ENCODE measurements around the gene CUZD1. TPM values are rescaled to one million over a fixed set of nuclear protein-coding genes. Genes with fewer than 3 reads are reported as not detected.

The CUZD1 gene
- total and polyA plus RNA-seq, 2 of the 13 experiments (the other 11 are each of a cell fraction or from before 2014, with no cell fraction given), result 0.22 to 0.29 TPM

GRCh38 chr10:122786269-122786668 is 59.4 kb downstream of the CUZD1 start (continued):
- TF ChIP-seq SNAPC4 (CRISPR knock-in tag; IDR thresholded peaks at IDR 0.05) (no peak), TFE3 (CRISPR knock-in tag; IDR thresholded peaks at IDR 0.05) (0 out of 2 replicates have a peak, but pooled peaks have one; percentile 42), ZIK1 (CRISPR knock-in tag; IDR thresholded peaks at IDR 0.05; ENCODE audit: borderline replicate concordance, low read depth) (no peak), ZNF101 (CRISPR knock-in tag; IDR thresholded peaks at IDR 0.05; ENCODE audit: borderline replicate concordance, low read depth) (no peak), KAT8 (CRISPR knock-in tag; IDR thresholded peaks at IDR 0.05) (no peak), FOXO4 (CRISPR knock-in tag; conservative IDR thresholded peaks at IDR 0.05) (no peak), ESRRA (CRISPR knock-in tag; IDR thresholded peaks at IDR 0.05; ENCODE audit: low read depth) (no peak), ZNF232 (CRISPR knock-in tag; IDR thresholded peaks at IDR 0.05; ENCODE audit: borderline replicate concordance) (peak; percentile 30; the same call in 1 of the 2 replicates), ZNF792 (CRISPR knock-in tag; IDR thresholded peaks at IDR 0.05) (peak; percentile 23; the same call in 1 of the 2 replicates), ATF2 (CRISPR knock-in tag; IDR thresholded peaks at IDR 0.05) (no peak), HNF4A (CRISPR knock-in tag; IDR thresholded peaks at IDR 0.05) (no peak), EZH2 (conservative IDR thresholded peaks at IDR 0.05; ENCODE audit: low read depth, low read length) (no peak), ZNF160 (CRISPR knock-in tag; IDR thresholded peaks at IDR 0.05) (no peak), FUBP1 (CRISPR knock-in tag; IDR thresholded peaks at IDR 0.05; ENCODE audit: borderline replicate concordance) (no peak), ZFP41 (CRISPR knock-in tag; IDR thresholded peaks at IDR 0.05; ENCODE audit: borderline replicate concordance) (no peak), ZNF556 (CRISPR knock-in tag; IDR thresholded peaks at IDR 0.05; ENCODE audit: borderline replicate concordance) (no peak), GTF2F1 (IDR thresholded peaks at IDR 0.05; ENCODE audit: low read length) (no peak), MBD4 (IDR thresholded peaks at IDR 0.05; ENCODE audit: borderline replicate concordance, low read length) (no peak), AKAP8 (CRISPR knock-in tag; IDR thresholded peaks at IDR 0.05) (no peak)
